ENCODE results near the gene MCF2L. TPM values are rescaled to one million over a fixed set of nuclear protein-coding genes. Genes with fewer than 3 reads are reported as not detected.

The MCF2L gene
- total RNA-seq, 2 donors from 2014 or later: 48.0 to 49.9 TPM

DNA sequence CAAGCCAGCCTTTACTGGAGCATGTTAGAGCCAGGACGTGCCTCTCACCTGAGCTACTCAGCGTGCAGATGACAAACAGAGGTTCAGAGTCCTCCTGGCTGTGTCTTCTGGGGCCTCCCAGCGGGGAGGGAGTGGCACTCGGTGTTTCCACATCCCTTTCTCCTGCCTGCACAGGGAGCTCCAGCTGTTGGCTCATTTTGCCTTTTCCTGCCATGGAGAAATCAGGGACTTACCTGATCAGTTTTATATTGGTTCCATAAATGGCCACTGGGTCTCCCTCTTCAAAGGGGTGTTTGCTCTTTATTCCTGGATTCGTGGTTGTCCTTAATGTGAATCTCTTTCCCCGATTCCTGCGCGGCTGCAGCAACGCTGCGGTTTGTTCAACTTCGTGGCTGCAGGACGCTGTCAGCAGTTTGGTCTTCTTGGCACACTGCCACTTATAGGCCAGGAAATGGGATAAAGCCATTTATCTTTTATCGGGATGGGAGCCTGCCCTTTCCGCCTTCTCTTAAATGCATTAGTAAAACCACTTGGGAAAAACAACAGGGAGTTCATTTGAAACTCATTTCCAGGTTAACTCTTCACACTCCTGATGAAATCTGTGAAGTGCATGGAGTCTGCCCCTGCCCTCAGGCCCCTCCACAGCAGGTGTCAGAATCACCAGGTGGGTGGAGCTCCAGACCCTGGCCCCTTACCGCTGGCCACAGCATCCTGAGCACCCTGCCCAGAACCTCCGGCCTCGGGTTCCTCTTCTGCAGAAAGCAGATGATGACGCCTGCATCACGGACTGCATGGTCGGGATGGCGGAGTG, 39.8 kb upstream of the MCF2L start:
- Histone ChIP-seq H3K9ac (ENCODE audit: extremely low read depth, low read length, poor library complexity, severe bottlenecking) (no peak overlapping the region), H3K27me3 (ENCODE audit: control insufficient read depth, insufficient read depth, low read length, poor library complexity, severe bottlenecking) (no peaks in the 10 kb centered on the region), H3K36me3 (ENCODE audit: control insufficient read depth, insufficient read depth, low read length) (no peaks in the 10 kb centered on the region), H3K27ac (ENCODE audit: low read depth, low read length) (no peak overlapping the region), H3K4me1 (ENCODE audit: control insufficient read depth, insufficient read depth, low read length) (no peaks in the 10 kb centered on the region), H3K9me3 (ENCODE audit: control insufficient read depth, low read length) (peaks cover 10% of the 10 kb centered on the region), H3K4me3 (ENCODE audit: low read length) (no peak overlapping the region)
- Mint-ChIP-seq H3K27me3 (ENCODE audit: insufficient read depth) (no peaks in the 10 kb centered on the region), H3K27ac (no peak overlapping the region), H3K9me3 (peaks cover 11% of the 10 kb centered on the region), H3K36me3 (ENCODE audit: low read depth) (peaks cover 10% of the 10 kb centered on the region), H3K4me3 (no peak overlapping the region), H3K4me1 (peaks cover 13% of the 10 kb centered on the region)
- DNase-seq: no peak
- WGBS, 2 experiments (ENCODE audit: insufficient coverage in 1 of 2, insufficient read length in 1 of 2): 70 to 74% methylated on average over 17 to 21 of the region's 21 CpGs
- TF ChIP-seq CTCF (conservative IDR thresholded peaks at IDR 0.05): no peak

DNA sequence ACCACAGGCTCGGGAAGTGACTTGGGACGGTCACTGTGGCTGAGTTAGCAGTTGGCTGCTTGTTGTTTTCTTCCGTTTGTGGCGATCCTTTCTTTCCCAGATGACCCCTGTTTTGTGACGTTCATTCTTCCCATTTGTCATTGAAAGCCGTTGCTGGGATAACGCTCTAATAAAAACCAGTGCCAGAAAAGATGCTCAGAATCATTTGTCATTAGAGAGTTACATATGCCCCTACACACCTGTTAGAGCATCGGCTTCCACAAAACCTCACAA, 39.3 kb upstream of the MCF2L start:
- Histone ChIP-seq H3K27ac (ENCODE audit: low read depth, low read length) (no peak overlapping the region), H3K36me3 (ENCODE audit: control insufficient read depth, insufficient read depth, low read length) (no peaks in the 10 kb centered on the region), H3K9ac (ENCODE audit: extremely low read depth, low read length, poor library complexity, severe bottlenecking) (no peak overlapping the region), H3K4me1 (ENCODE audit: control insufficient read depth, insufficient read depth, low read length) (no peaks in the 10 kb centered on the region), H3K4me3 (ENCODE audit: low read length) (no peak overlapping the region), H3K27me3 (ENCODE audit: control insufficient read depth, insufficient read depth, low read length, poor library complexity, severe bottlenecking) (no peaks in the 10 kb centered on the region), H3K9me3 (ENCODE audit: control insufficient read depth, low read length) (peaks cover 10% of the 10 kb centered on the region)
- 88% methylated on average over 6 to 8 of the region's 8 CpGs for WGBS, 2 experiments (ENCODE audit: insufficient coverage in 1 of 2, insufficient read length in 1 of 2)
- Mint-ChIP-seq H3K27me3 (ENCODE audit: insufficient read depth) (no peaks in the 10 kb centered on the region), H3K36me3 (ENCODE audit: low read depth) (peaks cover 10% of the 10 kb centered on the region), H3K27ac (no peak overlapping the region), H3K4me1 (peaks cover 13% of the 10 kb centered on the region), H3K9me3 (peaks cover 11% of the 10 kb centered on the region), H3K4me3 (no peak overlapping the region)
- TF ChIP-seq CTCF (conservative IDR thresholded peaks at IDR 0.05): no peak
- no peak for DNase-seq

- H3K9ac ChIP-seq (ENCODE audit: extremely low read depth, low read length, poor library complexity, severe bottlenecking): no peak overlapping the region
- Mint-ChIP-seq H3K36me3 (ENCODE audit: low read depth) (peaks cover 10% of the 10 kb centered on the region), H3K9me3 (peaks cover 11% of the 10 kb centered on the region), H3K4me1 (peaks cover 13% of the 10 kb centered on the region), H3K4me3 (no peak overlapping the region), H3K27me3 (ENCODE audit: insufficient read depth) (no peaks in the 10 kb centered on the region), H3K27ac (no peak overlapping the region)
- no peaks in the 10 kb centered on the region for H3K36me3 ChIP-seq (ENCODE audit: control insufficient read depth, insufficient read depth, low read length)
- TF ChIP-seq CTCF (conservative IDR thresholded peaks at IDR 0.05): no peak
- no peak overlapping the region for H3K4me3 ChIP-seq (ENCODE audit: low read length)
- no peak overlapping the region for H3K27ac ChIP-seq (ENCODE audit: low read depth, low read length)
- DNase-seq: no peak
- peaks cover 10% of the 10 kb centered on the region for H3K9me3 ChIP-seq (ENCODE audit: control insufficient read depth, low read length)
- no peaks in the 10 kb centered on the region for H3K4me1 ChIP-seq (ENCODE audit: control insufficient read depth, insufficient read depth, low read length)
- H3K27me3 ChIP-seq (ENCODE audit: control insufficient read depth, insufficient read depth, low read length, poor library complexity, severe bottlenecking): no peaks in the 10 kb centered on the region
Observed at GRCh38 chr13:112930192-112930591, 38.8 kb upstream of the MCF2L start.
